Stimulated activated CD8-positive, alpha-beta memory T cell treated with anti-CD3 and anti-CD28 coated beads, Interleukin-12 subunit alpha, Interleukin-12 subunit beta, amount 100 ng/mL, for 4 hours (primary cell): ENCODE data around the gene TXNL4A.
"Not testable (repeated sequence)": the region's sequence is repeated elsewhere in the genome, so short reads cannot be mapped to it uniquely, and the experiment has no call there.

ENCODE experiments used
- DNase-seq: peaks from one replicate; pipeline ENCODE4 v3.0.0-alpha.2; 2020; ENCODE audit warnings: low read depth

Gene TXNL4A, protein sequence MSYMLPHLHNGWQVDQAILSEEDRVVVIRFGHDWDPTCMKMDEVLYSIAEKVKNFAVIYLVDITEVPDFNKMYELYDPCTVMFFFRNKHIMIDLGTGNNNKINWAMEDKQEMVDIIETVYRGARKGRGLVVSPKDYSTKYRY

DNA sequence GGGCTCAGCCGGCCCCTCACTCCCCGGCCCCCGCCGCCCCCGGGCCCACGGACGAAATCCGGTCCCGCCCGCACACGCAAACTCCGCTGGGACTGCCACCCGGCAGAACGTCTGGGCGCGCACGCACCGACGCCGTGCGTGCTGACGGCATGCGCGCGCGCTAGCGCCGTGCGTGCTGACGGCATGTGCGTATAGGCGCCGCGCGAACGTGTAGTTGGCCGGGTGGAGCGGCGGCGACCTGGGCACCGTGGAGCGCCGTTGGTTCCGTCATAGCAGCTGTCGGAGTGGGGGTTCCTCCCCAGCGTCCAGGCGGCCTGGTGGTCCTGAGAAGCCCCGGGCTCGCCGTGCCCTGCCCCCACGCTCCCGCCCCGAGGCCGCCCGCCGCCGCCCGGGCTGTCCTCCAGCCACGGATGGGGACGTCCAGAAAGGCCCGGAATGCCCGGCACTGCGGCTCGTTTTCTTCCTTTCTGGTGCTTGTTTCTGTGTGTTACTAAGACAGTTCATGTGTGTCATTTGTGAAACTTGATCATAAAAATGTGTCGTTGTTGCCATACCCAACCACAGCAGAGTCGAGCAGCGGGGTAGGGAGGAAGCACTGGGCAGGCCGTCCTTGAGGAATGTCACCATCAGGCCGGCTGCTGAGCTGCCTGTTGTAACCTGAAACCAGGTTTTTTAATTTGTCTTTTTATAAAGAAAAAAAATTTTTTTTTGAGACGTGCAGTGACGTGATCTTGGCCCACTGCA lies at the start of gene TXNL4A:
TSS of gene TXNL4A (minus strand) at position 113 of the 744 bp plus-strand sequence. CDS start 171 bp downstream, outside the sequence.
- peak; percentile 80 for DNase-seq

DNA sequence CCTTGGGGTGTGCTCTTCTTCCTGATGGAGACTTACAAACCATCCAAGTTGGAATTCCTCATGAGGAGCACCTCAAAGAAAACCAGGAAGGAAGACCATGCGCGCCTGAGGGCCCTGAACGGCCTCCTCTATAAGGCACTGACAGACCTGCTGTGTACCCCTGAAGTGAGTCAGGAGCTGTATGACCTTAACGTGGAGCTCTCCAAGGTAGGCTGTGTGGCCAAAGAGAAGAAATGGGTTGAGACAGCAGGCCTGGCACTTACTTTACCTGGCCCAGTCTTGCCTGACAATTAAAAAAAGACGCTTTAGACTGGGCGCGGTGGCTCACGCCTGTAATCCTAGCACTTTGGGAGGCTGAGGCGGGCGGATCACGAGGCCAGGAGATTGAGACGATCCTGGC lies 48.9 kb upstream of the TXNL4A start:
- DNase-seq = no peak

DNA sequence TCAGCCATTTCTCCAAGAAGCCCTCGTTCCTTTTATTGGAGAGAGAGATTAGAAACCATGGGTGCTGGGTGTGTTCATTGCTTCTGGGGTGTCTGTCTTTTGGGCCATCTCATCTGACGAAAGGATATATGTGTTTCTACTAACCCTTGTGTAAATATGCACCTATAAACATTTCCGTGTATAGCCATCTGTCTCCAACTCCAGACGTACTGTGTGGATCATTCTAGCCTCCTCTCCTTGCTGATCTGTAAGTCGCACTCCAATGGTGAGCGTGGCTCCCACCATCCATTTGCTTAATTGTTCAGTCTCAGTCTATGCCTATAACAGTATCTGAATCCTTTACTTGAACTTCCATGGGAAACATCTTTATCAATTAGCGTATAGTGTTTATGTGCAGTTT lies 47.6 kb upstream of the TXNL4A start:
- no peak for DNase-seq

DNA sequence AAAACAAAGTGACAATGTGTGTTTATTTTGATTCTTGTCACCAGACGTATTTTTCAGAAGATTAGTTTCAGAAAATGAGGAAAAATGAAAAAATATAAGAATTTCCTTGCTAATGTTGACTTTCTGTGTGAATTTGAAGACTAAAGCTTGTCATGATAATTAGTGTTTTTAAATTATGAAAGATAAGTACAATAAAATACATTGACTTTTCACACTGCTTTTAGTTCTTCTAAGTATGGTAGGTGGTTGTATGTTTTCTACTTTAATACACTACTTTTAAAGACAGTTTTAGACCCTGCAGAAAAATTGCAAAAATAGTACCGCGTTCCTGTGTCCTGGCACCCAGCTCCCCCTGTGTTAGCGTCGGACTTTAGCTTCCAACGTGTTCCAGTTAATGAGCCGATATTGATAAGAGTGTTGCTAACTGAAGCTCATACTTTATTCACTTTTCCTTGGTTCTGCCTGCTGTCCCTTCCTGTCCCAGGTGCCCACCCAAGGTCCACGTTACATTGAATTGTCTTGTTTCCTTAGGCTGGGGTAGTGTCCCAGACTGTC lies 46.6 kb upstream of the TXNL4A start:
- DNase-seq = no peak

GRCh38 chr18:80034068-80034851 lies 45.9 kb upstream of the TXNL4A start, which contains the start of gene RBFA:
TSS of gene RBFA (plus strand) at chr18:80034434. CDS start at chr18:80034496, 62 bp downstream.
- DNase-seq = peak; percentile 99

- DNase-seq = peak; percentile 76
These were observed 45.1 kb upstream of the TXNL4A start for GRCh38 chr18:80033181-80034067.

GRCh38 chr18:80029690-80030089 lies 41.3 kb upstream of the TXNL4A start:
- no peak for DNase-seq

DNA sequence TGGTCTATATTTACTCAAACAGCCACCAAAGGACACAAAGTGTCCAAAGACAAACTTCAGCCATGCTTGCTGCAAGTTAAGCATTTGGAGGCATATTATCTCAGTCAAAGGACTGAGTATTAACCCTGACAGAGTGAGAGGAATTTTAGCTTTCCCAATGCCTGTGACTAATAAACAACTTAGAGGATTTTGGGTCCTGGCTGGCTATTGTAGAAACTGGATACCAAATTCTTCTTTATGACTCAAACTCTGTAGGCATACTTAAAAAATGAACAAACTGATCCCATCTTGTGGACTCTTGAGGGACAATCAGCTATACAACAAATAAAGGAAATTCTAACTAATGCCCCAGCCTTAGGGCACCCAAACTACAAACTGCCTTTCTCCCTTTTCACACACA lies 39.4 kb upstream of the TXNL4A start:
- DNase-seq = not testable (repeated sequence)

GRCh38 chr18:80026363-80026762 lies 38.0 kb upstream of the TXNL4A start:
- DNase-seq = no peak

DNA sequence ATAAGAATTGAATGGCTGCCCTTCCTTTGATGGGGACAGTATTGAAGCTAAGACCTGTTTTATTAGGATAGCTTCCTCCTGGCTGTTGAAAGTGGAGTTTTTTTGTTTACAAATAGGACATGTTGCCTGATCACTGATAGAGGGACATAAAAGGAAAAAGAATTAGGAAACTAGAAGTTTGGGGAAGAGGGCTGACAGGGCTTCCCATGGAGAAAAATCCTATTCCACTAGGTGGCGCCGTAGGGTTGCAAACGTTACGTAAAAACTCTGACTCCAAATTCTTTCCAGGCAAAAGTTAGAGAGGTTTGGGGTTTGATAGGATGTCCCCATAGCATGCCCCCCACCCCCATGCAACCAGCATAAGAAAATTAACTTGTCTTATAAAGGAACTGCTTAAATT lies 34.8 kb upstream of the TXNL4A start:
- DNase-seq = no peak

DNA sequence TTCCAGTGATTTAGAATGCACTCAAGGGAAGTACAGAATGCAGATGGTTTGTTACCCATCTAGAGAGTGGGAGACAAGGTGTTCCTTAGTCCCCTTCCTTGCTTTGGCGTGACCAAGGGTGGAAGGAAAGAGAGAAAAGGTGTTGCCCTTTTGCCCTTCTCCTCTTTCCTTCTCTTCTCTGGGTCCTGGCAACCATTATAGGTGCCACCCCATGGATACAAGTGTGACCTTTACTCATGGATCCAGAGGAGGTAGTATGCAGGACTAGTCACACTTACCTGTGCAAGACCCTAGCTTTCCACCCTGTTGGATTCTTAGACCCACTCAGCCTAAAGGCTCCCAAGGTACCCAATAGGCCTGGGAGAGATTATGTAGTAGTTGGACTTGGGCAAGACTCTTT lies 34.2 kb upstream of the TXNL4A start:
- DNase-seq = no peak

DNA sequence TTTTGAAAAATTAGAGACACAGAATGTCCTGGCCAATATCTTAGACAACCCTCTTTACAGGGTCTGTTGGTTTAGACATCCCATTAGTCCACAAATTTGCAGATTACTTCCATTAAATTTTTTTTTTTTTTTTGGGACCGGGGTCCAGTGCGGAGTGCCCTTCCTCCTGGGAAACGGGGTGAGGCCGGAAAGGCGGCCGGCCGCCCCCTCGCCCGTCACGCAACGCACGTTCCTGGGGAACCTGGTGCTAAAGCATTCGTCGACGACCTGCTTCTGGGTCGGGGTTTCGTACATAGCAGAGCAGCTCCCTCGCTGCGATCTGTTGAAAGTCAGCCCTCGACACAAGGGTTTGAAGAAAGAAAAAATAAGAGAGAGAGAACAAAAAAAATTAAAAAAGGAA lies 24.4 kb upstream of the TXNL4A start:
- DNase-seq = no peak

DNA sequence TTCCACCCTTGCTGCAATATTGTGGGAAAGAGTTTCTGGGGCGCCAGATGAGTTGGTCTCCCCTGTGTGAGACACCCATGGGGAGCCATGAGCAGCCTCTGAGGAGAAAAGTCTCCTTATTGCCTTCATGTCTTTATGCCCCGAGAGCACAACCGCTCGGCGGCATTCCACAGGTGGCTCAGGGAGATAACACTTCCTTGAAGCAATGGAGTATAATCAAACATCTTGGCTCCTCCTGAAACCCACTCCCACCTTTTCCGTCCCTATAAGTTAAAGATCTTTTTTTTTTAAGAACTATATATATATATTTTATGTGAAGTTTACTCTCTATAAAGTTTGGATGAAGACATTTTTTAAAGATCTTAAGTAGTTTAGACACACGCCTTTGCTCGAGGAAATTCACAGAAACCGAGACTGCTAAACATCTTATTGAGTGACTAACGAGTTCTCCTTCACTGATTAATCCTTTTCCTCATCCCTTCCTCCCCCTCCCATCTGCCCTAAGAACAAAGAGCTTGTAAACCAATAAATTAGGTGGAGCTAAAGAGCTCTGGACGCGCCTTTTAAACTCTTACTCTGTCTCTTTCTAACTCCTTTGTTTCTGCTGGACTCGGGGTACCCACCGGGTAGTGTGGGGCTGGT lies 23.3 kb upstream of the TXNL4A start:
- DNase-seq = not testable (repeated sequence)

- no peak for DNase-seq
These were observed 22.2 kb upstream of the TXNL4A start for GRCh38 chr18:80010551-80010906.

- no peak for DNase-seq
These were observed 21.5 kb upstream of the TXNL4A start for GRCh38 chr18:80009661-80010550.

DNA sequence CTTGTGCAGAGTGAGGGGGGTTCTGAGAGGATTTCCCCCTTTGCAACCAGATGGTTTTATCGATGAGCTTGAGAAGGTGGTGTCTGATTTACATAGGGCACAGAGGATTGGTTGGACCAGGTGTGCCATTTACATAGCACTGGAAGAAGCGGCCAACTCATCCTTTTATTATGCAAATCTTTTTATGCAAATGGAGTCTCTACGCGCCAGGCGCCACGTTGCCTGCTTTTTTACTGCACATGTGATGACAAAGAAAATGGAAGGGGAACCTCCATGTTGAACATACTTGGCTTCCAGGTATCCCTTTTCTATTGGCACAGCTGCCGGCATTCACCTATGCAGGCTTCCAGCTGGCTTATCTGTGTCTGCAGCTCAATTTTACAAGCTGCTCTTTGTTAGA lies 18.4 kb upstream of the TXNL4A start:
- no peak for DNase-seq

DNA sequence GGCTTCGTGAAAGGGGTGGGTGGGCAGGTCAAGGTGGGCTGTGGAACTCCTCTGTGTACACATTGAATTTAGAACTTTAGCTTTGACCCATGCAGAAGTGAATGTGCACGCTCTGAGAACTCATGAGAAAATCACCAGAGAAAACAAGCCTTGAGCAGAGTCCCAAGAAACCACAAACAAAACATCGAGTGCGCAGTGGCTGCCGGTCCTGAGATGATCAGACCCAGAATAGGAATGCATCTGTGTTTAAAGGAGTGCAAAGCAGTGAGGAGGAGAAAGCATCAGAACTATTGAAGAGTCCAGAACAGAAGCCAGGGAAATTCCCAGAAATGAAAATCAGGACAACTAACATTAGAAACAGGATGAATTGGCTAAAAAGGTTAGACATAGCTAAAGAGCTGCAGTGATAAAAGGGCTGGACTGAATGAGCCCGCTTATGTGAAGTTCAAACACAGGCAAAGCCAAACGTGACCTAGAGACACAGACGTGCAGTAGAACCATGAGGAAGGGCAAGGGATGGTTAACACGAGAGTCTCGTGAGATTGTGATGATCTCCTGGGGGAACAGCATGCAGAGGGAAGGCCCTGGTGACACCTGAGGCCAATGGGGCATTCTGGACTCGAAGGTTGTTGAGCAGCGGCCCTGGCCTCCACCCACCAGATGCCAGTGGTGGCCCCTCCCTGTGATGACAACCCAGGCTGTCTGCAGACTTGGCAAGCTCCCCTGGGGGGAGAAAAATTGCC lies 16.4 kb upstream of the TXNL4A start:
- no peak for DNase-seq

DNA sequence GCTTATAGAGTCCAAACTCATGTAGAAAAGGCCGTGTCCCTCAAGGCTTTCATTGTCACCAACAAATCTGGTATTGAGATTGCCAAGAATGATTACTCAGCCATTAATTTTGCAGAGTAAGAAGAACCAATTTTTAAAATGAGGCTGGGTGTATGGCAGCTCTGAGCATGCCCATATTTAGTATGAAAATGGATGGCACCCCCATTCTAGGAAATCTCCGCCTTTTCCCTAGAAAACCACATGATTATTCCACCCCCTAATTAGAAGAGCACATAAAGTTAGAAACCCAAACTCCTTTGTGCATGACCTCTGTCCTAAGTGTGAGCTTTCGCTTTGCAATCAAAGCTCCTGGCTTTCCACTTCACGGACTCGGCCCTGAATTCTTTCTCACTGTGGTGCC lies 14.1 kb upstream of the TXNL4A start:
- no peak for DNase-seq

DNA sequence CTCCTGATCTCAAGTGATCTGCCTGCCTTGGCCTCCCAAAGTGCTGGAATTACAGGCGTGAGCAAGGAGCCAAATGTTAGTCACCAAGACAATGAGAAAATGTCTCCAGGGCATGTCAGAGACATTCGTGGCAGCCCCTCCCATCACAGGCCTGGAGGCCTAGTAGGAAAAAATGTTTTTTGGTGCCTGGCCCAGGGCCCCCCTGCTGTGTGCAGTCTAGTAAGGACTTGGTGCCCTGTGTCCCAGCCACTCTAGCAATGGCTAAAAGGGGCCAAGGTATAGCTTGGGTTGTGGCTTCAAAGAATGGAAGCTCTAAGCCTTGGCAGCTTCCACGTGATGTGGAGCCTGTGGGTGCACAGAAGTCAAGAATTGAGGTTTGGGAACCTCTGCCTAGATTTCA lies 12.5 kb upstream of the TXNL4A start:
- no peak for DNase-seq

DNA sequence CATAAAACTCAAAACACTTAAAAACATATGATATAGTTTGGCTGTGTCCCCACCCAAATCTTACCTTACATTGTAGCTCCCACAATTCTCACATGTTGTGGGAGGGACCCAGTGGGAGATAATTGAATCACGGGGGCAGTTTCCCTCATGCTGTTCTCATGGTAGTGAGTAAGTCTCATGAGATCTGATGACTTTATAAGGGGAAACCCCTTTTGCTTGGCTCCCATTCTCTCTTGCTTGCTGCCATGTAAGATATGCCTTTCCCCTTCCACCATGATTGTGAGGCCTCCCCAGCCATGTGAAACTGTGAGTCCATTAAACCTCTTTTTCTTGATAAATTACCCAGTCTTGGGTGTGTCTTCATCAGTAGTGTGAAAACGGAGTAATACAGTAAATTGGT lies 11.3 kb upstream of the TXNL4A start:
- DNase-seq = not testable (repeated sequence)
